NCI-H1694 treated with DMSO at 0.1 percent for 48 hours (cell line): ENCODE measurements around the gene SCARF2.
"Not testable (repeated sequence)": the region's sequence is repeated elsewhere in the genome, so short reads cannot be mapped to it uniquely, and the experiment has no call there.

Experiments
- DNase-seq: peaks from one replicate; lab custom pipeline; 2025; lab: John Stamatoyannopoulos, UW

Gene SCARF2

DNA sequence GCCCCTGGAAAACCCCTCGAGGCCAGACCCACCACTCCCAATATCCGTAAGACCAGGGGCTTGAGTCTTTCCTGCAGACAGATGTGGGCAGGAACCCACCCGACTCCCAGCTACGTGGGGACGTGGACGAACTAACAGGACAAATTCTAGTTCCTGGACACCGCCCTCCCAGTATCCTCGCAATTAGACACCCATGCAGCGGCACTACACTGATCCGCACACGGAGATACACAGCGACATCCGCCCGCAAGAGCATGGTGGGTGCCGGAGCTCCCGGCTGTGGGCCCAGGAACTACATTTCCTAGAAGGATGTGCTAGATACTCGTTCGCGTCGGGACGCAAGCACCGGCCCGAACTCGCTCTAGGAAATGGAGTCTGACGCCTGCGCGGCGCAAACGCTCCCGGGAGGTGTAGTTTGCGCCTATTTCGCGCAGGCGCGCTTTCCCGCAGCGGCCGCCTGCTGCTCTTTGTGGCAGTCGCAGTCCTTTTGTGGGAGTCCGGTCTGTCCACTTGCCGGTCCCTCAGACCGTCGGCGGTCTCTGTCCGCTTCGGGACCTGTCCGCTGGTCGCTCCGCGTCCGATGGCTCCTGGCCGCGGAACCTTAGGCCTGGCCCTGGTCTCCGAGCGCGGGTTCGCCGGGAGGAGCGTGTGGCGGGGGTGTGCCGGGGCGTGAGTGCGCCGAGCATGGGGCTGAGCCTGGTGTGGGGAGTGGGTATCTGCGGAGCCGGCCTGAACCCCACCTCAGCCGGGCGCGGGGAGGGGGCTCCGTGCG is 43.7 kb downstream of the SCARF2 start, which contains the start of gene ZNF74:
TSS of gene ZNF74 (plus strand) at position 447 of the 772 bp plus-strand sequence. CDS start 478 bp downstream, outside the sequence.
- peak; percentile 57 for DNase-seq

- no peak for DNase-seq
These were observed 44.5 kb downstream of the SCARF2 start for GRCh38 chr22:20392983-20393704.

GRCh38 chr22:20392365-20392881 is 45.2 kb downstream of the SCARF2 start:
- DNase-seq = not testable (repeated sequence)

DNA sequence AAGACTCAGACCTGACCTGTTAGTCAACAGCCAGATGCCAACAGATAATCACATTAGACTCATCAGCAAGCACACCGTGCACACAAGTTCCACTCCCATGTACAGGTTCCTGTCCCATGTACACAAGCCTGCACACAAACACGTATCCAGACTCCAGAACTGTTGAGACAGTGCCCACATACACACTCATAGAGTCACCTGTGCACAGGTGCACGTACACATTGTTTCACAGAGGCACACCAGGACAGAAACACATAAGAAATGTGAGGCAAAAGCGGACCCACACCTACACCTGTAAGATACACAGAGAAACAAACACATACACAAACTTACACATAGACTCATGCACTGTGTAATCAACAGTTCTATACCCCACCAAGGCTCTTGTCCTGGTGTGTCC is 46.4 kb downstream of the SCARF2 start:
- no peak for DNase-seq

- no peak for DNase-seq
These were observed 47.2 kb downstream of the SCARF2 start for GRCh38 chr22:20390394-20390907.

- no peak for DNase-seq
These were observed 48.3 kb downstream of the SCARF2 start for GRCh38 chr22:20389288-20389687.

DNA sequence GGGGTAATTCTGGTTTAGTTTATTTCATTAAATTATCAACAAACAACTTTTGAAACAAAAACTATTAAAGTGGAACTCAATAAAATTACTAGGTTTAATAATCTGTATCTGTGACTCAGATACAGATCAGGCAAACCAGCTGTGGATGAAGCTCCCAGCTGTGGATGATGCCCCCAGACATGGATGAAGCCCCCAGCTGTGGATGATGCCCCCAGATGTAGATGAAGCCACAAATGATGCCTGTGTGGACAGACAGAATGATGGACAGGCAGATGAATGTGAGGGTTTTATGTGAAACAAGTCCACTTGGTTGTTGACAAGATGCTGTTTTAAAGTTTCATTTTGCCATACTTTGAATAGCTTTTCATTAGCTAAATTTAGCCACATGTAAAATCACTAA is 49.4 kb downstream of the SCARF2 start:
- DNase-seq = no peak

DNA sequence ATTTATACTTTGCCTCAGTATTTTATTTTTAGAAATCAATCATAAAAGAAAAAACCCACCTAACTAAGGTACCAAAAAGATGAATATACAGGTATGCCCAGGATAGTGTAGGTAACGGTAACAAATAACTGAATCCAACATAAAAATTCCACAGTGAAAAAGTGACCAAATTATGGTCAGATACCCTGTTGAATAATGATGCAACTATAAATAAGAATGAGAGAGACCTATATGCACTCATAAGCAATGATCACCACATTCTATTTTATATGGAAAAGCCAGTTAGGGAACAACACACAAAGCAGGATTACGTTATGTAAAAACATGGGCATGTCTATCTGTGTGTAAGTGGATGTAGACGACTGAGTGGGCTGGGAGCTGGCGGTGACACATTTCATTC is 50.7 kb downstream of the SCARF2 start:
- no peak for DNase-seq

GRCh38 chr22:20386336-20386735 is 51.3 kb downstream of the SCARF2 start:
- no peak for DNase-seq

DNA sequence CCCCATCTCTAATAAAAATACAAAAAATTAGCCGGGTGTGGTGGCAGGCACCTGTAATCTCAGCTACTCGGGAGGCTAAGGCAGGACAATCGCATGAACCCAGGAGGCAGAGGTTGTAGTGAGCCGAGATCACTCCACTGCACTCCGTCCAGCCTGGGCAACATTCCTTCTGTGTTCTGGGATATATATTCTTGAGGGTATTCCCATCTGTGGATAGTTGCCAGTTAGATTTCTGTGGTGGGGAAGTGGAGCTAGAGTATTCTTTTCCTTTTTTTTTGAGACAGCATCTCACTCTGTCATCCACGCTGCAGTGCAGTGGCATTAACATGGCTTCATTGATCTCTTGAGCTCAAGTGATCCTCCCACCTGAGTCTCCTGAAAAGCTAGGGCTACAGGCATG is 52.8 kb downstream of the SCARF2 start:
- DNase-seq = no peak

DNA sequence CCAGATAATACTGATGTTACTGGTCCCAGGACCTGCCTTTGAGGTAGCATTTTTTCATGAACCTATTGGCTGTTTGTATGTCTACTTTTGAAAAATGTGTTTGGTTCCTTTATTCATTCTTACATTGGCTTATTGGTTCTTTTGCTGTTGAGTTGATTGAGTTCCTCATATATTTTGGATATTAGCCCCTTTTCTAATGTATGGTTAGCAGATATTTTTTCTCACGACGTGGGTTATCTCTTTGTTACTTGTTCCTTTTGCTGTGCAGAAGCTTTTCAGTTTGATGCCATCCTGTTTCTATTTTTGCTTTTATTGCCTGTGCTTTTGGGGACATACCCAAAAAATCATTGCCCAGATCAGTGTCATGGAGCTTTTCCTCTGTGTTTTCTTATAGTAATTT is 53.5 kb downstream of the SCARF2 start:
- DNase-seq = no peak

- DNase-seq = no peak
These were observed 54.1 kb downstream of the SCARF2 start for GRCh38 chr22:20383538-20383937.

DNA sequence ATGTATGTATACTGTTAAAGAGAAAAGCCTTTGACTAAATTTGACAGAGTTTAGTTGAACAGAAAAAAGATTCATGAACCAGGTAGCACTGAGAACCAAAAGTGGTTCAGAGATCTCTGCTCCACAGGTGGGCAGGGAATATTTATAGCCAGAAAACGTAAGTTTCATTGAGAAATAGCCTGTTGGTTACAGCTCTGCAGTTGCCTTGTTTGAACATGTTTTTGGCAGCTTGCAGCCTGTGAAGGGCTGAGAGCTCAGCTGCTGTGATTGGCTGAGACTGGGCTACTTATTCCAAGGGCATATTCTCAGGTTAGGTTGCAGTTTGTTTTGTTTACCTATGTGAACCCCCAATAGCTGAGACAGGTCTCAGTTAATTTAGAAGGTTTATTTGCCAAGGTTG is 57.1 kb downstream of the SCARF2 start:
- no peak for DNase-seq

DNA sequence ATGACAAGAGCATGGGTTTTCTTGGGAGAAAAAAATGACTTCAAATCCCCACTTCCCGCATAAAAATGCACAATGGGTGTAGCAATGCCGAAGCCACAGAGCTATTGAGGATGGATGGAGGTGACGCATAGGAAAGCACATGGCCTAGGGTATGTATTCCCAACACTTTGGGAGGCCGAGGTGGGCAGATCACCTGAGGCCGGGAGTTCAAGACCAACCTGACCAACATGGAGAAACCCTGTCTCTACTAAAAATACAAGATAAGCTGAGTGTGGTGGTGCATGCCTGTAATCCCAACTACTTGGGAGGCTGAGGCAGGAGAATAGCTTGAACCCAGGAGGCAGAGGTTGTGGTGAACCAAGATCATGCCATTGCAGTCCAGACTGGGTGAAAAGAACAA is 58.9 kb downstream of the SCARF2 start:
- DNase-seq = not testable (repeated sequence)

- no peak for DNase-seq
These were observed 59.5 kb downstream of the SCARF2 start for GRCh38 chr22:20378110-20378509.

DNA sequence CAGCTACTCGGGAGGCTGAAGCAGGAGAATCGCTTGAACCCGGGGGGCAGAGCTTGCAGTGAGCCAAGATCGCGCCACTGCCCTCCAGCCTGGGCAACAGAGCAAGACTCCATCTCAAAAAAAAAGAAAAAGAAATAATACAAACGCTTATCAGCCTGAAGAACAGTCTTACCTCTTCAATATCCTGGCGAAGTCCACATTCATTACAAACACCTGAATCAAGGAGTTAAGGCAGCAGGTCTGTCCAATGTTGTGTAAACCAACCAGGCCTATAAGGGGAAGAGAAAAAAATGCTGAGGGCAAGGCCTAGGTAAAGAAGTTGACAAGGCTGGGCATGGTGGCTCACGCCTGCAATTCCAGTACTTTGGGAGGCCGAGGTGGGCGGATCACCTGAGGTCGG is 60.6 kb downstream of the SCARF2 start:
- DNase-seq = not testable (repeated sequence)

DNA sequence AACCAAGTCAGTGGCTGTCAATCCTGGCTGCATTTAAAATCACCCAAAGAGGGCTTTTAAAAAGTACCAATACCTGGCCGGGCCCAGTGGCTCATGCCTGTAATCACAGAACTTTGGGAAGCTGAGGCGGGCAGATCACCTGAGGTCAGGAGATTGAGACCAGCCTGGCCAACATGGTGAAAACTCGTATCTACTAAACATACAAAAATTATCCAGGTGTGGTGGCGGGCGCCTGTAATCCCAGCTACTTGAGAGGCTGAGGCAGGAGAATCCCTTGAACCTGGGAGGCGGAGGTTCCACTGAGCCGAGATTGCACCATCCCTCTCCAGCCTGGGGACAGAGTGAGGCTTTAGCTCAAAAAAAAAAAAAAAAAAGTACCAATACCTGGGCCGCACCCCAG is 61.3 kb downstream of the SCARF2 start:
- not testable (repeated sequence) for DNase-seq
